Ovary (tissue), 9 donors: ENCODE results near the gene ICE2. TPM values are rescaled to one million over a fixed set of nuclear protein-coding genes. Genes with fewer than 3 reads are reported as not detected.

Experiments used
- DNase-seq, 5 donors: peaks; one replicate each; pipeline ENCODE4 v3.0.0-alpha.2; 2019 to 2020
- H3K27ac ChIP-seq, 2 donors: fragments of 200-600 bp; one replicate each; pipeline versions ENCODE4 v1.5.1 to v1.8.0; 2019 to 2022
- H3K27me3 ChIP-seq: fragments of 200-600 bp; one replicate; pipeline ENCODE4 v1.8.0; 2022
- H3K36me3 ChIP-seq: fragments of 200-600 bp; sonication (generic); one replicate; pipeline ENCODE4 v1.5.1; 2019
- H3K4me1 ChIP-seq: one replicate; pipeline ENCODE4 v1.8.1; 2013; ENCODE audit warnings: mild to moderate bottlenecking, moderate library complexity; ENCODE audit not compliant: insufficient read depth
- H3K4me3 ChIP-seq: fragments of 200-600 bp; sonication (generic); one replicate; pipeline ENCODE4 v1.5.1; 2017
- H3K9me3 ChIP-seq, 2 donors: fragments of 200-600 bp in 1 of 2; sonication (generic) in 1 of 2; one replicate each; pipeline versions ENCODE4 v1.5.1 to v1.8.1; 2013 to 2019; ENCODE audit warnings: mild to moderate bottlenecking in 1 of 2, moderate library complexity in 1 of 2
- EP300 ChIP-seq: sonication (generic); formaldehyde crosslinking; IDR thresholded peaks from one replicate; pipeline ENCODE4 v1.6.1; 2017; ENCODE audit warnings: antibody characterized with exemption
- POLR2A ChIP-seq: fragments of 450-650 bp; IDR thresholded peaks from one replicate; pipeline ENCODE4 v1.6.1; 2017; ENCODE audit warnings: antibody characterized with exemption, mild to moderate bottlenecking, moderate library complexity
- WGBS, 3 donors: extraction: QIAGEN DNeasy Blood & Tissue Kit in 1 of 3; methylation state at CpG; one replicate each; pipeline versions ENCODE4 v1.1.5 to v1.1.7; 2013 to 2017; 5-methylcytosine and 5-hydroxymethylcytosine counted together
- intact Hi-C, 4 donors: fragments of 100-400 bp; cut with DNase I; formaldehyde crosslinking; loops; one replicate each; pipeline versions ENCODE4 v1.11.0 to v1.15.1; 2022 to 2023
- polyA plus RNA-seq, 2 donors: library from polyadenylated mRNA; stranded (reverse); fragments of 200-250 nt in 1 of 2; fragments of 350-450 nt in 1 of 2; fragmentation: Illumina TruSeq in 1 of 2; extraction: RNeasy Lipid Tissue Mini Kit (QIAGEN cat#74804) in 1 of 2; gene quantifications; one replicate each; pipeline ENCODE4 v1.2.3, GENCODE V29; 2013 to 2014
- total RNA-seq, 7 donors: library from RNA; depleted of rRNA in 2 of 7; stranded (reverse); fragments of >200 nt in 2 of 7; fragmentation: NEBNext Ultra II Directional in 3 of 7; extraction: Animal tissue kit (Norgen Biotek cat#: 25700) in 3 of 7; gene quantifications; one replicate each; pipeline versions ENCODE4 v1.1.0 to v1.2.4, GENCODE V29; 2016 to 2023
- TF ChIP-seq, protein P1 (sequence below), 3 donors: fragments of 450-650 bp in 2 of 3; fragments of 200-600 bp in 1 of 3; IDR thresholded peaks; one replicate each; pipeline versions ENCODE4 v1.5.1 to v1.8.0; 2016 to 2022; ENCODE audit warnings: antibody characterized with exemption in 3 of 3, mild to moderate bottlenecking in 1 of 3
- donor health status: DM: no; HTN: no; CAD: no; lungs with moderate emphysema.
- donor health status: DM: no; HTN: no; CAD: no.
- donor health status: Bipolar disorder and iron deficiency.
- donor health status: DM: yes; HTN: yes; CAD: no.
- donor health status: DM: no; HTN: no; CAD: no.
- donor health status: DM: yes; HTN: yes; CAD: no.

Gene ICE2
- total and polyA plus RNA-seq, 9 donors, result 16.4 to 72.0 (median 53.0) TPM

- H3K4me3 ChIP-seq, result no peak overlapping the region
- peak; percentile 48 to 82 (median 59) for DNase-seq
- intact Hi-C loops, result no loop called here
- 24 to 34% (median 30%) methylated on average over 9 of the region's 9 CpGs for WGBS, 3 donors
- peak overlapping the region in 1 of 2 donors; percentile 70 for H3K27ac ChIP-seq
- TF ChIP-seq, protein P1, sequence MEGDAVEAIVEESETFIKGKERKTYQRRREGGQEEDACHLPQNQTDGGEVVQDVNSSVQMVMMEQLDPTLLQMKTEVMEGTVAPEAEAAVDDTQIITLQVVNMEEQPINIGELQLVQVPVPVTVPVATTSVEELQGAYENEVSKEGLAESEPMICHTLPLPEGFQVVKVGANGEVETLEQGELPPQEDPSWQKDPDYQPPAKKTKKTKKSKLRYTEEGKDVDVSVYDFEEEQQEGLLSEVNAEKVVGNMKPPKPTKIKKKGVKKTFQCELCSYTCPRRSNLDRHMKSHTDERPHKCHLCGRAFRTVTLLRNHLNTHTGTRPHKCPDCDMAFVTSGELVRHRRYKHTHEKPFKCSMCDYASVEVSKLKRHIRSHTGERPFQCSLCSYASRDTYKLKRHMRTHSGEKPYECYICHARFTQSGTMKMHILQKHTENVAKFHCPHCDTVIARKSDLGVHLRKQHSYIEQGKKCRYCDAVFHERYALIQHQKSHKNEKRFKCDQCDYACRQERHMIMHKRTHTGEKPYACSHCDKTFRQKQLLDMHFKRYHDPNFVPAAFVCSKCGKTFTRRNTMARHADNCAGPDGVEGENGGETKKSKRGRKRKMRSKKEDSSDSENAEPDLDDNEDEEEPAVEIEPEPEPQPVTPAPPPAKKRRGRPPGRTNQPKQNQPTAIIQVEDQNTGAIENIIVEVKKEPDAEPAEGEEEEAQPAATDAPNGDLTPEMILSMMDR (IDR thresholded peaks at IDR 0.05), result peak in 1 of 3 donors; percentile 10
- TF ChIP-seq EP300 (no peak), POLR2A (peak; percentile 48)
- no peaks in the 10 kb centered on the region for H3K36me3 ChIP-seq
- H3K4me1 ChIP-seq, result peaks cover 29% of the 10 kb centered on the region
- no peaks in the 10 kb centered on the region for H3K27me3 ChIP-seq
- no peaks in the 10 kb centered on the region for H3K9me3 ChIP-seq
These were observed 85.8 kb downstream of the ICE2 start for GRCh38 chr15:60392986-60393790.

DNA sequence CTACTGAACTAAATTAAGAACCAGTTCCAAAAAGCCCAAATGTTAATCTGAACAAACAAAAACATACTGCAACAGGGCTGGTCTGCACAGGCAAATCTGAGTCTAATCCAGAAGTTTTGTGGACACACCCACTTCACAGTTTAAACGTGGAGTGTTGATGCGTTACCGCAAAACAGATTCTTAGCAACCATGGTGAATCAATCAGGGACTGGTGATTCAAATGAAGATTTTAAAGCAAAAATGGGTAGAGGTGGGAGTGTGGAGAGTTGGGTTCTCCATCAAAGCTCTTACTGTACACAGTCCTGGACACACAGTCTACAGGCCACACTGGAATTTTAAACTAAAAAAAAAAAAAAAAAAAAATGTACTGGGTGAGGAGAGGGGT, 86.3 kb downstream of the ICE2 start:
- intact Hi-C loops, result no loop called here
- WGBS, 3 donors, result 5 to 10% (median 10%) methylated on average over 3 of the region's 3 CpGs

GRCh38 chr15:60391722-60392315, 87.1 kb downstream of the ICE2 start:
- Histone ChIP-seq H3K4me1 (peaks cover 29% of the 10 kb centered on the region), H3K36me3 (no peaks in the 10 kb centered on the region), H3K27ac (peak overlapping the region in 1 of 2 donors; percentile 70), H3K27me3 (no peaks in the 10 kb centered on the region), H3K4me3 (no peak overlapping the region), H3K9me3 (no peaks in the 10 kb centered on the region)
- intact Hi-C loops, result no loop called here
- 21 to 25% (median 23%) methylated on average over 4 of the region's 4 CpGs for WGBS, 3 donors
- no peak for TF ChIP-seq POLR2A
- no peak for TF ChIP-seq EP300
- TF ChIP-seq, protein P1 (IDR thresholded peaks at IDR 0.05), result no peak
- no peak for DNase-seq

More for the DNA sequence above, 86.3 kb downstream of the ICE2 start:
- no peak for TF ChIP-seq EP300
- H3K27ac ChIP-seq, result peak overlapping the region in 1 of 2 donors; percentile 70
- H3K4me3 ChIP-seq, result no peak overlapping the region
- H3K36me3 ChIP-seq, result no peaks in the 10 kb centered on the region
- no peaks in the 10 kb centered on the region for H3K9me3 ChIP-seq
- no peak for DNase-seq
- H3K27me3 ChIP-seq, result no peaks in the 10 kb centered on the region
- peaks cover 29% of the 10 kb centered on the region for H3K4me1 ChIP-seq

DNA sequence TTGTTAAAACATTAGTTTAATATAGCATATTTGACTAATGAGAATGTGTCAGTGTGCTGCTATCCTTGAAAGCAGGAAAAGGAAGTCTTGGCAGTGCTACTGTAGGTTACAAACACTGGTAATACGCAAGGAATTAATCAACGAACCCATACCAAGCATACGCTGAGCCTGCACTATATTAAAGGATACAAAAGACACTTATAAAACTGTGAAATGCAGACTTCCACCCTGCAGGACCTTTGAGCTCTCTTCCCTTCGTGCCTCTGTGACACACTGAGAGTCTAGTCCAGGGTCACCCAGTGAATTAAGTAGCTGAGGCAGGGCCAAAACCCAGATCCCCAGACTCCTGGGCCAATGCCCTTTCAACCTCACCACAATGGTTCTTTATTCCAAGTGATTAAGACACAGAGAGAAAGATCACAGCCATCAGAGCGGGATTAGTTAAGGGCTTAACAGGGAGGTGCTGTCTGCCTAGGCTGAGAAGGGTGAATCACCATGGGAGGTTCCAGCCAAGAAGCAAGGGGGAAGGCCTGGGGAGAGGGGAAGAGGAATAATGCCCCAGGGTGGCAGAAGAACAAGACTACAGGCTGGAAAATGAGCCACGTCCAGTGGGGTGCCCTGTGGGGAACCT, 88.0 kb downstream of the ICE2 start:
- peak in 3 of 5 donors; percentile 34 to 65 (median 38) for DNase-seq
- intact Hi-C loops, result no loop called here
- Histone ChIP-seq H3K27ac (peak overlapping the region; percentile 27 to 70), H3K4me3 (no peak overlapping the region), H3K9me3 (no peaks in the 10 kb centered on the region), H3K27me3 (no peaks in the 10 kb centered on the region), H3K4me1 (peaks cover 29% of the 10 kb centered on the region), H3K36me3 (no peaks in the 10 kb centered on the region)
- TF ChIP-seq POLR2A, result no peak
- TF ChIP-seq, protein P1 (IDR thresholded peaks at IDR 0.05), result no peak
- no peak for TF ChIP-seq EP300
- 6 to 20% (median 18%) methylated on average over 6 of the region's 6 CpGs for WGBS, 3 donors
